NCI-H2081 (cell line): ENCODE data around the gene NAAA.
"Not testable (repeated sequence)": the region's sequence is repeated elsewhere in the genome, so short reads cannot be mapped to it uniquely, and the experiment has no call there.

Experiments
- DNase-seq, 2 experiments: peaks; one replicate each; lab custom pipeline; 2025; lab: John Stamatoyannopoulos, UW

Gene NAAA

GRCh38 chr4:75940692-75941253, at the start of gene NAAA:
Gene NAAA, minus strand, starts transcription at chr4:75941013. Its CDS starts 64 bp downstream, at chr4:75940949.
- peak; percentile 38 to 65 for DNase-seq

- no peak for DNase-seq
Measured at GRCh38 chr4:75989846-75990528, 49.2 kb upstream of the NAAA start.

GRCh38 chr4:75985116-75985515, 44.3 kb upstream of the NAAA start:
- DNase-seq = no peak

GRCh38 chr4:75980576-75980975, 39.8 kb upstream of the NAAA start:
- no peak for DNase-seq

- DNase-seq = no peak
Measured at GRCh38 chr4:75976177-75976576, 35.4 kb upstream of the NAAA start.

- no peak for DNase-seq
Measured at GRCh38 chr4:75973766-75974165, 33.0 kb upstream of the NAAA start.

GRCh38 chr4:75968084-75968483, 27.3 kb upstream of the NAAA start:
- no peak for DNase-seq

- DNase-seq = no peak
Measured at GRCh38 chr4:75963558-75963957, 22.7 kb upstream of the NAAA start.

- not testable (repeated sequence) for DNase-seq
Measured at GRCh38 chr4:75962072-75962471, 21.3 kb upstream of the NAAA start.

- not testable (repeated sequence) for DNase-seq
Measured at GRCh38 chr4:75958546-75958945, 17.7 kb upstream of the NAAA start.

- not testable (repeated sequence) for DNase-seq
Measured at GRCh38 chr4:75954811-75955210, 14.0 kb upstream of the NAAA start.

- DNase-seq = no peak
Measured at GRCh38 chr4:75953509-75953908, 12.7 kb upstream of the NAAA start.

GRCh38 chr4:75950213-75950815, 9.5 kb upstream of the NAAA start:
- DNase-seq = no peak

- DNase-seq = no peak
Measured at GRCh38 chr4:75948822-75949444, 8.1 kb upstream of the NAAA start.

- peak; percentile 36 to 49 for DNase-seq
Measured at GRCh38 chr4:75939890-75940691, 722 bp downstream of the NAAA start.

- DNase-seq = no peak
Measured at GRCh38 chr4:75935628-75936027, 5.2 kb downstream of the NAAA start.

GRCh38 chr4:75930152-75930551, 10.7 kb downstream of the NAAA start:
- no peak for DNase-seq

GRCh38 chr4:75924916-75925315, 15.9 kb downstream of the NAAA start:
- DNase-seq = not testable (repeated sequence)

- DNase-seq = peak; percentile 46 to 76
Measured at GRCh38 chr4:75924309-75924827, 16.4 kb downstream of the NAAA start.

GRCh38 chr4:75922588-75922987, 18.2 kb downstream of the NAAA start:
- no peak for DNase-seq

GRCh38 chr4:75921910-75922309, 18.9 kb downstream of the NAAA start:
- no peak for DNase-seq

GRCh38 chr4:75920327-75920726, 20.5 kb downstream of the NAAA start:
- no peak for DNase-seq
